Epithelial cell of proximal tubule (primary cell): ENCODE measurements around the gene WDR5. TPM values are rescaled to one million over a fixed set of nuclear protein-coding genes. Genes with fewer than 3 reads are reported as not detected.
A peak's percentile ranks its signal among the peaks of the same experiment; 100 is the strongest.
"Not testable (repeated sequence)": the region's sequence is repeated elsewhere in the genome, so short reads cannot be mapped to it uniquely, and the experiment has no call there.

Experiments used
- DNase-seq: peaks from one replicate; pipeline ENCODE4 v3.0.0-alpha.2; 2011; ENCODE audit warnings: low read depth
- H3K4me3 ChIP-seq: 2 replicates; pipeline ENCODE4 v1.5.1; 2011; ENCODE audit warnings: low read depth, mild to moderate bottlenecking, low read length
- CTCF ChIP-seq: conservative IDR thresholded peaks from 2 replicates; pipeline ENCODE4 v1.5.1; 2012; ENCODE audit warnings: low read depth, mild to moderate bottlenecking, low read length
- total RNA-seq: library from RNA; depleted of rRNA; stranded (reverse); fragments of >200 nt; gene quantifications from 2 replicates; pipeline ENCODE4 v1.2.3, GENCODE V29; 2015

Gene WDR5
- 29.1 and 47.9 TPM in 2 replicates for total RNA-seq

GRCh38 chr9:134135343-134136117 lies at the start of gene WDR5:
Gene WDR5, plus strand, starts transcription at chr9:134136082. Its CDS starts 3,796 bp downstream, at chr9:134139878.
- peak within 1 kb of the TSS; percentile 98 for H3K4me3 ChIP-seq
- peak; percentile 22 for DNase-seq
- peak; percentile 32 for TF ChIP-seq CTCF

GRCh38 chr9:134088063-134088725 lies 47.7 kb upstream of the WDR5 start:
- no peak for TF ChIP-seq CTCF
- no peak overlapping the region for H3K4me3 ChIP-seq
- DNase-seq: no peak

- TF ChIP-seq CTCF: no peak
- no peak for DNase-seq
- H3K4me3 ChIP-seq: no peak overlapping the region
Observed at GRCh38 chr9:134089972-134090371, 45.9 kb upstream of the WDR5 start.

GRCh38 chr9:134099123-134099761 lies 36.6 kb upstream of the WDR5 start:
- H3K4me3 ChIP-seq: no peak overlapping the region
- peak; percentile 86 for TF ChIP-seq CTCF
- DNase-seq: peak; percentile 10

- TF ChIP-seq CTCF: no peak
- DNase-seq: no peak
- H3K4me3 ChIP-seq: no peak overlapping the region
Observed at GRCh38 chr9:134100040-134100439, 35.8 kb upstream of the WDR5 start.

- DNase-seq, H3K4me3 ChIP-seq: not testable (repeated sequence)
Observed at GRCh38 chr9:134101133-134101532, 34.7 kb upstream of the WDR5 start.

GRCh38 chr9:134101623-134102149 lies 34.2 kb upstream of the WDR5 start:
- DNase-seq: no peak
- no peak overlapping the region for H3K4me3 ChIP-seq
- no peak for TF ChIP-seq CTCF
